HCT116 (cell line): Measurements from ENCODE around the gene DDX39B. TPM values are rescaled to one million over a fixed set of nuclear protein-coding genes. Genes with fewer than 3 reads are reported as not detected.

Experiments
- ATAC-seq: fragments of 200-7000 bp; cut with Tn5 transposase; 2 replicates; pipeline ENCODE4 v1.9.1; 2020; ENCODE audit warnings: mild to moderate bottlenecking, moderate library complexity
- BruUV-seq: library from RNA; stranded (reverse); fragments of 400-500 nt; replicated peaks from 2 replicates; lab custom pipeline; 2021; lab: Mats Ljungman, UMichigan
- CTCF ChIA-PET: fragments of 300-600 bp; sonication (Branson Sonifier 250); formaldehyde crosslinking; loops from one replicate; lab custom pipeline; 2021; ENCODE audit warnings: antibody characterized with exemption; lab: Charles Lee
- POLR2A ChIA-PET: fragments of 300-600, 350-600 bp; sonication (Branson Sonifier 250); formaldehyde crosslinking; loops from one replicate; lab custom pipeline; 2021; ENCODE audit warnings: antibody characterized with exemption; lab: Charles Lee
- RAD21 ChIA-PET, 2 experiments: fragments of 300-600 bp; sonication (Branson Sonifier 250); formaldehyde crosslinking; loops; one replicate each; lab custom pipeline; 2023; ENCODE audit warnings: low total read pairs in 2 of 2; ENCODE audit not compliant: uncharacterized antibody in 2 of 2, unreplicated experiment in 2 of 2, low non-redundant PET in 1 of 2; lab: Charles Lee
- DNase-seq: peaks from one replicate; pipeline ENCODE4 v3.0.0-alpha.2; 2010; ENCODE audit warnings: low read depth, low spot score
- H2AFZ ChIP-seq: fragments of 200-600 bp; shearing (Covaris generic), sonication (generic); 2 replicates; pipeline ENCODE4 v1.6.1; 2017; ENCODE audit warnings: low read depth, mixed run types, mixed read lengths, antibody characterized with exemption, low read length; ENCODE audit not compliant: poor library complexity, severe bottlenecking
- H3K27ac ChIP-seq: 2 replicates; pipeline ENCODE4 v1.5.1; 2012; ENCODE audit warnings: low read depth, low read length
- H3K27me3 ChIP-seq: fragments of 200-600 bp; sonication (generic); 2 replicates; pipeline ENCODE4 v1.6.1; 2016; ENCODE audit warnings: mixed run types, low read length, mixed read lengths; ENCODE audit not compliant: insufficient read depth
- H3K36me3 ChIP-seq, 2 experiments: fragments of 200-500 bp in 1 of 2; fragments of 200-600 bp in 1 of 2; sonication (Bioruptor generic) in 1 of 2; sonication (generic) in 1 of 2; 2 replicates each; pipeline versions ENCODE4 v1.5.1 to v1.6.1; 2014 to 2016; ENCODE audit warnings: low read length in 2 of 2, inconsistent platforms in 1 of 2, mixed read lengths in 1 of 2, mixed run types in 1 of 2; ENCODE audit not compliant: insufficient read depth in 2 of 2, control insufficient read depth in 1 of 2
- H3K4me1 ChIP-seq, 2 experiments: fragments of 200-600 bp in 1 of 2; sonication (generic) in 1 of 2; 2 replicates each; pipeline versions ENCODE4 v1.5.1 to v1.6.1; 2012 to 2017; ENCODE audit warnings: low read length in 2 of 2, inconsistent platforms in 1 of 2, mild to moderate bottlenecking in 1 of 2, mixed read lengths in 1 of 2, mixed run types in 1 of 2, moderate library complexity in 1 of 2; ENCODE audit not compliant: insufficient read depth in 2 of 2, control insufficient read depth in 1 of 2
- H3K4me2 ChIP-seq: fragments of 200-600 bp; sonication (generic); 2 replicates; pipeline ENCODE4 v1.6.1; 2017; ENCODE audit warnings: mixed run types, low read length, mixed read lengths
- H3K4me3 ChIP-seq, 2 experiments: fragments of 200-600 bp in 1 of 2; sonication (generic) in 1 of 2; replicated peaks in 1 of 2; 2 replicates each; pipeline ENCODE4 v1.5.1; 2011 to 2016; ENCODE audit warnings: low read length in 2 of 2, control low read depth in 1 of 2, low read depth in 1 of 2, mild to moderate bottlenecking in 1 of 2, mixed read lengths in 1 of 2, mixed run types in 1 of 2
- H3K79me2 ChIP-seq: fragments of 200-600 bp; sonication (generic); 2 replicates; pipeline ENCODE4 v1.6.1; 2017; ENCODE audit warnings: mild to moderate bottlenecking, mixed run types, low read length, moderate library complexity, mixed read lengths; ENCODE audit not compliant: insufficient read depth
- H3K9ac ChIP-seq: fragments of 200-600 bp; sonication (generic); 2 replicates; pipeline ENCODE4 v1.6.1; 2016; ENCODE audit warnings: low read length, mixed read lengths
- H3K9me2 ChIP-seq: fragments of 200-600 bp; sonication (generic), shearing (Covaris generic); 2 replicates; pipeline ENCODE4 v1.6.1; 2017; ENCODE audit warnings: mixed run types, mild to moderate bottlenecking, moderate library complexity; ENCODE audit not compliant: insufficient read depth
- H3K9me3 ChIP-seq, 2 experiments: fragments of 200-500 bp in 1 of 2; fragments of 200-600 bp in 1 of 2; sonication (Bioruptor generic) in 1 of 2; sonication (generic) in 1 of 2; 2 replicates each; pipeline ENCODE4 v1.6.1; 2014 to 2017; ENCODE audit warnings: low read length in 2 of 2, mixed read lengths in 2 of 2, inconsistent platforms in 1 of 2, low read depth in 1 of 2, mild to moderate bottlenecking in 1 of 2, mixed run types in 1 of 2, moderate library complexity in 1 of 2; ENCODE audit not compliant: control insufficient read depth in 1 of 2, insufficient read depth in 1 of 2
- H4K20me1 ChIP-seq: fragments of 200-600 bp; sonication (generic), shearing (Covaris generic); 2 replicates; pipeline ENCODE4 v1.6.1; 2017; ENCODE audit warnings: mixed run types, mild to moderate bottlenecking, moderate library complexity; ENCODE audit not compliant: insufficient read depth
- CBX3 ChIP-seq: IDR thresholded peaks from 2 replicates; pipeline ENCODE4 v1.6.1; 2012; ENCODE audit warnings: low read depth
- CEBPB ChIP-seq: IDR thresholded peaks from 2 replicates; pipeline ENCODE4 v1.6.1; 2012; ENCODE audit warnings: low read depth
- CTCF ChIP-seq, 3 experiments: fragments of 200-600 bp in 1 of 3; sonication (generic) in 1 of 3; IDR thresholded peaks in 2 of 3; conservative IDR thresholded peaks in 1 of 3; 2 replicates each; pipeline ENCODE4 v1.5.1; 2012 to 2017; ENCODE audit warnings: low read depth in 2 of 3, low read length in 2 of 3, antibody characterized with exemption in 1 of 3, borderline replicate concordance in 1 of 3, control low read depth in 1 of 3, mild to moderate bottlenecking in 1 of 3, mixed read lengths in 1 of 3, mixed run types in 1 of 3, moderate library complexity in 1 of 3; ENCODE audit not compliant: insufficient read depth in 1 of 3
- EGR1 ChIP-seq: IDR thresholded peaks from 2 replicates; pipeline ENCODE4 v1.6.1; 2012; ENCODE audit warnings: low read depth
- EZH2 ChIP-seq: fragments of 200-600 bp; sonication (generic); IDR thresholded peaks from 2 replicates; pipeline ENCODE4 v1.6.1; 2017; ENCODE audit warnings: antibody characterized with exemption, mixed run types
- EZH2phosphoT487 ChIP-seq: fragments of 200-600 bp; IDR thresholded peaks from 2 replicates; pipeline ENCODE4 v1.6.1; 2018; ENCODE audit warnings: antibody characterized with exemption, borderline replicate concordance
- FOSL1 ChIP-seq: IDR thresholded peaks from 2 replicates; pipeline ENCODE4 v1.6.1; 2012; ENCODE audit warnings: low read depth
- JUND ChIP-seq: IDR thresholded peaks from 2 replicates; pipeline ENCODE4 v1.6.1; 2012
- MAX ChIP-seq: IDR thresholded peaks from 2 replicates; pipeline ENCODE4 v1.6.1; 2012
- RAD21 ChIP-seq: IDR thresholded peaks from 2 replicates; pipeline ENCODE4 v1.6.1; 2012; ENCODE audit warnings: low read depth, mild to moderate bottlenecking
- REST ChIP-seq: IDR thresholded peaks from 2 replicates; pipeline ENCODE4 v1.6.1; 2012; ENCODE audit warnings: low read depth
- SIN3A ChIP-seq: IDR thresholded peaks from 2 replicates; pipeline ENCODE4 v1.6.1; 2012; ENCODE audit warnings: low read depth
- SRF ChIP-seq: IDR thresholded peaks from 2 replicates; pipeline ENCODE4 v1.6.1; 2012; ENCODE audit warnings: low read depth
- TCF7L2 ChIP-seq: IDR thresholded peaks from 2 replicates; pipeline ENCODE4 v1.7.0; 2011; ENCODE audit warnings: borderline replicate concordance, inconsistent platforms; ENCODE audit not compliant: insufficient read depth, insufficient read length; ENCODE audit errors: extremely low read depth
- ZBTB33 ChIP-seq: IDR thresholded peaks from 2 replicates; pipeline ENCODE4 v1.6.1; 2011; ENCODE audit warnings: mild to moderate bottlenecking, low read length, moderate library complexity; ENCODE audit not compliant: insufficient replicate concordance; ENCODE audit errors: extremely low read depth
- ZFX ChIP-seq: fragments of 450-650 bp; IDR thresholded peaks from 2 replicates; pipeline ENCODE4 v1.6.1; 2017
- intact Hi-C: fragments of 100-400 bp; cut with micrococcal nuclease; formaldehyde crosslinking; loops from 2 replicates; pipeline ENCODE4 v1.10.0; 2022
- total RNA-seq: library from RNA; stranded (reverse); gene quantifications from one replicate; pipeline ENCODE4 v1.2.1, GENCODE V29; 2021; ENCODE audit not compliant: unreplicated experiment

Gene DDX39B
- total RNA-seq, 1 experiment from 2014 or later = 545 TPM

GRCh38 chr6:31543639-31544038, 1.8 kb upstream of the DDX39B start (continued):
- TF ChIP-seq CTCF (IDR thresholded peaks at IDR 0.05 in 2 of 3, conservative IDR thresholded peaks at IDR 0.05 in 1 of 3; ENCODE audit: borderline replicate concordance in 1 of 3, insufficient read depth in 1 of 3, low read depth in 2 of 3, low read length in 2 of 3) = no peak
- TF ChIP-seq EZH2phosphoT487 = no peak
- TF ChIP-seq ZBTB33 = no peak
- no peak for TF ChIP-seq RAD21
- TF ChIP-seq FOSL1 = no peak
- TF ChIP-seq JUND = no peak
- no peak for TF ChIP-seq ZFX
- TF ChIP-seq TCF7L2 = no peak
- no peak for TF ChIP-seq EGR1

GRCh38 chr6:31541059-31541657, 645 bp downstream of the DDX39B start:
- CTCF ChIA-PET = interaction anchor here (1.2 to 1.3 kb wide), 2 partner anchors 45 to 58 kb away, joined by 5 to 8 read pairs; no protein-coding TSS in a partner anchor
- Histone ChIP-seq H3K4me1 (peaks cover 17 to 29% of the 10 kb centered on the region in 2 experiments), H2AFZ (no peak overlapping the region), H3K9me2 (no peaks in the 10 kb centered on the region), H3K9me3 (no peaks in the 10 kb centered on the region), H3K36me3 (peaks cover 39 to 42% of the 10 kb centered on the region in 2 experiments), H3K9ac (peak overlapping the region; percentile 97), H3K27me3 (no peaks in the 10 kb centered on the region), H4K20me1 (peaks cover 29% of the 10 kb centered on the region; the same call in 1 of the 2 replicates), H3K27ac (peak overlapping the region; percentile 96), H3K4me2 (peak overlapping the region; percentile 85), H3K79me2 (peaks cover 64% of the 10 kb centered on the region), H3K4me3 (peak overlapping the region; percentile 85 to 98)
- RAD21 ChIA-PET = interaction anchor here (0.8 to 1.7 kb wide), 2 partner anchors 57 to 58 kb away, joined by 3 to 5 read pairs; no protein-coding TSS in a partner anchor
- ATAC-seq (no peak; the same call in 1 of the 2 replicates), DNase-seq (no peak)
- BruUV-seq = TSS peak; percentile 67
- intact Hi-C loops = loop anchor here (10.0 kb wide), 1 partner anchor 294 kb away; no protein-coding TSS in a partner anchor
- POLR2A ChIA-PET = interaction anchor here (0.8 to 2.4 kb wide), 15 partner anchors 10 to 197 kb away, joined by 4 to 10 read pairs (median 5); partner anchors contain the start of genes C6orf47, CSNK2B, GPANK1 and MCCD1
- TF ChIP-seq MAX (no peak), SRF (no peak), SIN3A (no peak), CEBPB (no peak), FOSL1 (no peak), CBX3 (no peak), ZFX (no peak), EZH2 (no peak), REST (no peak)
